DND-41 (cell line): ENCODE measurements around the gene AUTS2.

Source experiments
- CTCF ChIP-seq: IDR thresholded peaks from 2 replicates; pipeline ENCODE4 v1.5.1; 2012; ENCODE audit warnings: borderline replicate concordance, low read length, moderate library complexity, mild to moderate bottlenecking; ENCODE audit not compliant: poor library complexity, severe bottlenecking; ENCODE audit errors: extremely low read depth
- EZH2 ChIP-seq: IDR thresholded peaks from 3 replicates; pipeline ENCODE4 v1.6.1; 2012; ENCODE audit warnings: borderline replicate concordance, low read depth, mild to moderate bottlenecking, moderate library complexity, low read length, inconsistent platforms; ENCODE audit not compliant: severe bottlenecking

DNA sequence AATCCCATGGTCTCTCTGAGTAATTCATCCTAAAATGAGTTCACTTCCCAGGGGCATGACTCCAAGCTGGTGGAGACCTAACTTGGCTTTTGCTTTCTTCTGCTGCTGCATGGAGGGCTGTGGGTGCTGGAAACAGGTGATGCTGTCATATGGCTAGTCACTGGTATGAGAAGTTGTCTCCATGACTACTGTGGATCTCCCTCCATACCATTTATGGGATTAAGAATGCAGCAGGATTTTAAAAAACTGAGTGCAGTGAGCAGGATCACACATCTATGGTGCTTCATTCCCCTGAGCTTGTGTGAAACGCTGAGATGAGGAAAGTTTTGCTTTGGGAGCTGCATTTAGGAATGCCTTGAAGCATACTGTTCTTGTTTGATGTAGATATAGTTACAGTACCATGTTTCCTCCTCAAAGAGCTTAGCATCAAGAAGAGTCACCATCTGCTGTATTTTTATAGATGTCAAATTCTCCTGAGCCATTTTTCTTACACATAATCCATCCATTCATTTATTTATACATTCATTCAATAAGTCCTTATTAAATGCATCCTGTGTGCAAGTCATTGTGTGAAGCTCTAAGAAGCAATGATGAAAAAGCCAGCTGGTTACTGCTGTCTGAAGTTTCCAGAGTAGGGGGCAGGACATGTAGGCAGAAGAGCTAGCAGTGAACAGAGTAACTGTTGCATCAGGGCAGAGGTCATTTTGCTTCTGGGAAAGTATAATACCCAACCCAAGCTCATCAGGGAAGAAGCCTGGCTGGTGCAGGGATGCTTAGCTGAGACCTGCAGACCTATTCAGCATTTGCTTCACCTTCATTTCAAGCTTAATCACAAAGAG lies 534.8 kb downstream of the AUTS2 start:
- no peak for TF ChIP-seq CTCF
- no peak for TF ChIP-seq EZH2
